Spinal cord (tissue), 10 donors: Measurements from ENCODE around the gene ZBP1. TPM values are rescaled to one million over a fixed set of nuclear protein-coding genes. Genes with fewer than 3 reads are reported as not detected.

ENCODE experiments used
- DNase-seq, 6 donors: peaks; one replicate each; pipeline versions ENCODE4 v3.0.0 to v3.0.0-alpha.2; 2013 to 2015; ENCODE audit warnings: low spot score in 6 of 6, low read depth in 4 of 6
- H3K27ac ChIP-seq: one replicate; pipeline ENCODE4 v1.5.1; 2013; ENCODE audit warnings: low read depth, low read length, control low read depth
- H3K27me3 ChIP-seq: one replicate; pipeline ENCODE4 v1.6.1; 2013; ENCODE audit warnings: low read length; ENCODE audit not compliant: control insufficient read depth, insufficient read depth
- H3K36me3 ChIP-seq: one replicate; pipeline ENCODE4 v1.6.1; 2013; ENCODE audit warnings: low read length; ENCODE audit not compliant: control insufficient read depth, insufficient read depth
- H3K4me1 ChIP-seq: one replicate; pipeline ENCODE4 v1.6.1; 2013; ENCODE audit warnings: low read length; ENCODE audit not compliant: control insufficient read depth, insufficient read depth
- H3K4me3 ChIP-seq: one replicate; pipeline ENCODE4 v1.5.1; 2013; ENCODE audit warnings: low read depth, low read length, control low read depth
- H3K9me3 ChIP-seq: one replicate; pipeline ENCODE4 v1.6.1; 2013; ENCODE audit warnings: low read length; ENCODE audit not compliant: control insufficient read depth, insufficient read depth
- WGBS: methylation state at CpG from one replicate; pipeline ENCODE4 v1.1.5; 2013; ENCODE audit warnings: missing lambda C conversion rate; ENCODE audit not compliant: insufficient coverage; 5-methylcytosine and 5-hydroxymethylcytosine counted together
- polyA plus RNA-seq, 2 donors: library from polyadenylated mRNA; unstranded; fragments of 120-200 nt; gene quantifications; one replicate each; pipeline ENCODE4 v1.2.1, GENCODE V29; 2013; ENCODE audit not compliant: insufficient read length in 2 of 2
- total RNA-seq, 2 donors: library from RNA; depleted of rRNA in 1 of 2; stranded (reverse); fragments of 120-200 nt in 1 of 2; fragments of >200 nt in 1 of 2; gene quantifications; one replicate each; pipeline versions ENCODE4 v1.2.3 to v1.2.4, GENCODE V29; 2013 to 2014
- donor health status: healthy.

The ZBP1 gene
- total and polyA plus RNA-seq, 4 donors, result 0.06 to 0.20 (median 0.14) TPM; not detected in 1

DNA sequence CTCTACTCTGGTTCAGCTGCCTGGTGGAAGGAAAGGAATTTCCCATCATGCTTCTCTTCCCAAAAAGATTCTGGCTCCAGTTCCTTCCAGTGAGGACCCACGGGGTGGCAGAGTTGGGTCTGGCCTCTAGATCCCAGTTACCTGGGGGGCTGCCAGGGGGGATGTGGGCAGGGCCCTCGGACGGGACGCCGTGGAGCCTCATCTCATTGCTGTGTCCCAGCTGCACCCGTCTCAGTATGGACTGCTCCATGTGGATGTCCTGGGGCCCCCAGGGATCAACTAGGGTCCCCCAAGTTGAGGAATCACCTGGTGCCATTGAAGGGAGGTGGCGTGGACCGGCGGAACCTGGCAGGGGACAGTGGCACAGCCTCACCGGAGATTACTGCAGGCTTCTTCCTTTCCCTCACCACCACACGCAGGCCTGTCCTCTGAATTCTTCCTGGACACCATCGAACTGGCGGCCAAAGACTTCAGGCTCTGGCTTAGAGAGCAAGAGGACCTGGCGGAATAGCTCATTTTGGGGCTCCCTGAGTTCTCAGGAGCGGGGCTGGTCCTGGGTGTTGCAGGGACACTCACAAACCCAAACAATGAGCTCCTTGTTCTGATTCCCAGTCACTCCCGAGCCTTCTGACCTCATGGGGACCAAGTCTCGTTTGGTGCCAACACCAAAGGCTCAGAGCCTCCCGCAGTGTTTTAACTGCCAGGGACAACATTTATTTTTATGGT, 8.5 kb downstream of the ZBP1 start:
- H3K27ac ChIP-seq, result no peak overlapping the region
- H3K9me3 ChIP-seq, result no peaks in the 10 kb centered on the region
- no peak for DNase-seq
- H3K4me1 ChIP-seq, result peaks cover 7% of the 10 kb centered on the region
- no peaks in the 10 kb centered on the region for H3K27me3 ChIP-seq
- 84% methylated on average over 13 of the region's 18 CpGs for WGBS
- no peak overlapping the region for H3K4me3 ChIP-seq
- H3K36me3 ChIP-seq, result no peaks in the 10 kb centered on the region

DNA sequence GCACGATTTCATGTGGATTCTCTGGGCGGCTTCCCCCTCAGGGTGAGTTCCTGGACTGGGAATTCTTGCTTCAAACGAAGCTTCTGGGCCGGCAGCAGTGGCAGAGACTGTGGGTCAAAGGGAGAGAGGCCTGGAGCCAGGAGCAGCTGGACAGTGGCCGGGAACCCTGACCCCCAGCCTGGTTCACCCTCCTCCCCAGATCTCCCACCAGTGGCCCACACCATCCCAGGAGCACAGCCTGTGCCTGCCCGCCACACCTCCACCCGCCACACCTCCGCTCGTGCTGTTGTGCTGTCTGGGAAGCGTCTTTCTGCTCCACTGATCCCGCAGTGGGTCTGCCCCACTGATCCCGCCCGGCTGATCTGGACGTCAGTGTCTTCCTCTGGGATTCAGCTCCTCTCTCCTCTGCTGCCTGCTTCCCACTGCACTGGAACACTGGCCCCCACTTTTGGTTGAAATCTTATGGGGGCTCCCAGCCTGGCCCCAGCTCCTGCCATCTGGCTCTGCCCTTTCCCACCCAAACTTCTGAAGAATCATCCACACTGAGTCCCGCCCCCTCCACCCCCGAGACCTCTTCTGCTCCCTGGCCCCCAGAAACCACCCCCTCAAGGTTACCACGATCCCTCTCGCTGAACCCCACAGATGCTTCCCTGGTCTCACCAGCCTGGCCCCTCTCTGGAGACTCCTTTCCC, 9.8 kb downstream of the ZBP1 start:
- no peak for DNase-seq
- Histone ChIP-seq H3K9me3 (no peaks in the 10 kb centered on the region), H3K4me1 (peaks cover 7% of the 10 kb centered on the region), H3K4me3 (no peak overlapping the region), H3K27ac (no peak overlapping the region), H3K27me3 (no peaks in the 10 kb centered on the region), H3K36me3 (no peaks in the 10 kb centered on the region)
- 81% methylated on average over 17 of the region's 18 CpGs for WGBS

DNA sequence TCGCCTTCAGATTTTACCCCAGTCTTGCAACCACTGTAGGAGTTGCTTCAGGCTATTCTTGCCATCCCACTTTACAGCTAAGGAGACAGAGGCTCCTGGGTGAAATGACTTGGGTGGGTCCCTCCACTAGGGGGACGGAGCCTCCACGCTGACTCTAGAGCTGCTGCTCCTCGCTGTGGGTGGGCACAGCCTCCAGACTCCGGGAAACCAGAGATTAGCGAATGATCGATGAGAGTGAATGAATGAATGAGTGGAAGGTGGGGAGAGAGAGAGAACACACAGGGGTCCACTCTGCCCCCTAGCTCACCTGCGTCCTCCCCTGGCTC, 10.4 kb downstream of the ZBP1 start:
- Histone ChIP-seq H3K4me3 (no peak overlapping the region), H3K9me3 (no peaks in the 10 kb centered on the region), H3K4me1 (peaks cover 7% of the 10 kb centered on the region), H3K27me3 (no peaks in the 10 kb centered on the region), H3K27ac (no peak overlapping the region), H3K36me3 (no peaks in the 10 kb centered on the region)
- WGBS, result 80% methylated on average over 2 of the region's 8 CpGs
- DNase-seq, result no peak

DNA sequence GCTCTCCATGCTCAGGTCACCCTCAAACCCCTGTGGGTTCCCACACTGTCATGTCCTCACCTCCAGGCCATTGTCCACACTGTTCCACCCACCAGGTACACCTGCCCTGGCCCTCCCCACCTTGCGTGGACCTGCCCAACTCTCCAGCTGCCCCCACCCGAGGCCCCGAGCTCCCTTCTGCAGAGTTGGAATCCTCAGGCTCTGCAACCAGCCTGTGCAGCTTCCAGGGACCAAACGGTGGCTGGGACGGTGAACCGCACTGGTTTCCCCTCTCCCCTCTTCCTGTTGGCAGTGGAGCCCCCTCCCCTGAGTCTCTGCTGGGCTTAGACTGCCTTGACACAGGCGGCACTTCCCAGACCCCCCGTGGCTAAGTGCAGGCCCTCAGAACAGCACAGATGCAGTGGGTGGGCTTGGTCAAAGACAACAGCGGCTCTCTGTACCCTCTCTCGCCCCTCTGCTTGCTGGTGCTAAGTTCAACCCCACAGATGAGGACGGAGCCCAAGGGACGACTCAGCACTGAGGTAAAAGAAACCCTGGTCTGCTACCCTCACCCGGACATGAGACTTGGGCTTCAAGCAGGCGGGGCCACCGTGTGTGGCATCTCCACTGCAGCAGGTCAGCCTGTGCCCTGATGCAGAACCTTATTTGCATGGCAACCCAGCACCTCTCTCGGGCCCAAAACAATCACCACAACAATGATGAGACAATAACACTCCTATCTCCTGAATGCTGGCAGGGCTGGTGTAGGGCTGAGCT, 11.0 kb downstream of the ZBP1 start:
- Histone ChIP-seq H3K27me3 (no peaks in the 10 kb centered on the region), H3K36me3 (no peaks in the 10 kb centered on the region), H3K27ac (no peak overlapping the region), H3K4me3 (no peak overlapping the region), H3K4me1 (peaks cover 7% of the 10 kb centered on the region), H3K9me3 (no peaks in the 10 kb centered on the region)
- 66% methylated on average over 16 of the region's 16 CpGs for WGBS
- no peak for DNase-seq

DNA sequence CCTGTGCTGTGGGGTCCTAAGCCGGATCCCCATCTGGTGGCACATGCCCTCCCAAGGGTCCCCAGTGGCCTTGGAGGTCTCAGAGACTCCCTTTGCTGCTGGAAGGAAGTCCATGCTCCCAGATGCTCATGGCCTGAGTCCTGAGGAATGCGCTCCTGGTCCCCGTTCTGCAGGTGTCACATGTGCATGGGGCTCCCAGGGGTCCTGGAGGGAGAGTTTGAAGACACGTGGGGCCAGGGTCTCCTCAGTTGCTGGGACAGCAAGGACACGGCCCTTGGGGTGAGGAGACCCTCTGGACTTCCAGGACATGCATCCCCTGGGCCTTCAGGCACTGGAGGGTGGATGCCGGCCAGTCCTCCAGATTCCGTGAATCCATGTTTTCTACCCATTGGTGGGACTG, 11.7 kb downstream of the ZBP1 start:
- H3K4me1 ChIP-seq, result peaks cover 7% of the 10 kb centered on the region
- no peaks in the 10 kb centered on the region for H3K27me3 ChIP-seq
- H3K9me3 ChIP-seq, result no peaks in the 10 kb centered on the region
- DNase-seq, result no peak
- no peaks in the 10 kb centered on the region for H3K36me3 ChIP-seq
- 91% methylated on average over 7 of the region's 7 CpGs for WGBS
- H3K27ac ChIP-seq, result no peak overlapping the region
- no peak overlapping the region for H3K4me3 ChIP-seq

DNA sequence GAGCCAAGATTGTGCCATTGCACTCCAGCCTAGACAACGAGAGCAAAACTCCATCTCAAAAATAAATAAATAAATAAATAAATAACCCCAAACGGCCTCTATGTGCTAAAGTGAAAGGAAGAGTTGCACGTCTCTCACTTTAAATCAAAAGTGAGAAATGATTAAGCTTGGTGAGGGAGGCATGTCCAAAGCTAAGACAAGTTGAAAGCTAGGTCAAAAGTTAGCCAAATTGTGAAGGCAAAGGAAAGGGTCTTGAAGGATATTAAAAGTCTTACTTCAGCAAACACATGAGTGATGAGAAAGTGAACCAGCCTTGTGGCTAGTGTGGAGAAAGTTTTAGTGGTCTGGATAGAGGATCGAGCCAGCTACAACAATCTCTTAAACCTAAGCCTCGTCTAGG, 14.3 kb downstream of the ZBP1 start:
- no peaks in the 10 kb centered on the region for H3K9me3 ChIP-seq
- no peaks in the 10 kb centered on the region for H3K4me1 ChIP-seq
- H3K4me3 ChIP-seq, result no peak overlapping the region
- H3K27ac ChIP-seq, result no peak overlapping the region
- WGBS, result 86% methylated on average over 1 of the region's 5 CpGs
- H3K27me3 ChIP-seq, result no peaks in the 10 kb centered on the region
- no peaks in the 10 kb centered on the region for H3K36me3 ChIP-seq
- DNase-seq, result no peak

DNA sequence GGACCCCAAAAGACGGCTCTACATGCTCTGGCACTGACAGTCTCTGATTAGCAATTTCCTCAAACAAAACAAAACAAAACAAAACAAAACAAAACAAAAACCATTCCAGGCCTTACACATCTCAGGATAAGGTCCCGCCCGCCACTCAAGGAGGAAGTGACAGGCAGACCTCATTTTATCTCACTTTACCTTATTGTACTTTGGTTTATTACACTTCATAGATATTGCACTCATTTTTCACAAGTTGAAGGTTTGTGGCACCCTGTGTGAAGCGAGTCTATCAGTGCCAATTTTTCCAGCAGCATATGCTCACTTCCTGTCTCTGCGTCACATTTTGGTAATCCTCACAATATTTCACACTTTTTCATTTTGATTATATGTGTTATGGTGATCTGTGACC, 15.2 kb downstream of the ZBP1 start:
- 100% methylated on average over 2 of the region's 5 CpGs for WGBS

DNA sequence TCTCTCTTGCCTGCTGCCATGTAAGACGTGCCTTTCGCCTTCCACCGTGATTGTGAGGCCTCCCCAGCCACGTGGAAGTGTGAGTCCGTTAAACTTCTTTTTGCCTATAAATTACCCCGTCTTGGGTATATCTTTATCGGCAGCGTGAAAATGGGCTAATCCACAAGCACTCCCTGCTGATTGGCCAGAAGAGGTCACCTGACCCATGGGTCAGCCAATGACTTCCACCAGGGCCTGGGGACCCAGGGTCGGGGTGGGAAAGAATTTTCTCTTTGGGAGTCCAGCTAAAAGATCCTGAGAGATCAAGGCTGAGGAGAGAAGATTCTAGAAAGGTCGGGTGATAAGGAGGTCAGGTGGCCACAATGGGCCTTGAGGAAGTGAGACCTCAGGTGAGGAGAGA, 17.1 kb downstream of the ZBP1 start:
- 95% methylated on average over 10 of the region's 10 CpGs for WGBS
- no peak overlapping the region for H3K4me3 ChIP-seq
- H3K27me3 ChIP-seq, result no peaks in the 10 kb centered on the region
- H3K27ac ChIP-seq, result no peak overlapping the region
- no peak for DNase-seq
- no peaks in the 10 kb centered on the region for H3K9me3 ChIP-seq
- no peaks in the 10 kb centered on the region for H3K36me3 ChIP-seq
- H3K4me1 ChIP-seq, result no peaks in the 10 kb centered on the region

More for the DNA sequence above, 15.2 kb downstream of the ZBP1 start:
- DNase-seq, result no peak
- H3K27ac ChIP-seq, result no peak overlapping the region
- H3K9me3 ChIP-seq, result no peaks in the 10 kb centered on the region
- H3K36me3 ChIP-seq, result no peaks in the 10 kb centered on the region
- no peaks in the 10 kb centered on the region for H3K4me1 ChIP-seq
- H3K27me3 ChIP-seq, result no peaks in the 10 kb centered on the region
- H3K4me3 ChIP-seq, result no peak overlapping the region

DNA sequence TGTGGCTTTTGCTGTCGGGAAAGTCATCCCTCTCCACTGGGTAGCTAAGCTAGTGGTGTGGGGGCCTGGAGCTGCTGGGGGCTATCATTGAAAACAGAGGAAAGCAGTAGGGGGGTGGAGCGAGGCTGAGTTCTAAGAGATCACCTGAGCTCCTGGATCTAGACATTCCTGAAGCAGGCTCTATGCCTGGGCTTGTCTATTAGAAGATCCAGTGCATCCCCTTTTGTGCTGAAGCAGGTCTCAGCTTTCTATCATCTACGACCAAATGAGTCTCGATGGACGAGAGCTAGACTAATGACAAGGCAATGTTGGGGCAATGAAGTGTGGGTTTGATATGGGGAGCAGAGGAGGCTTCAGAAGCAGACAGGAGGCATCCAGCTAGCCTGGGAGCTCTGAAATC, 18.5 kb downstream of the ZBP1 start:
- peaks cover 2% of the 10 kb centered on the region for H3K27me3 ChIP-seq
- peaks cover 9% of the 10 kb centered on the region for H3K4me1 ChIP-seq
- 68% methylated on average over 3 of the region's 5 CpGs for WGBS
- no peaks in the 10 kb centered on the region for H3K36me3 ChIP-seq
- DNase-seq, result no peak
- H3K27ac ChIP-seq, result no peak overlapping the region
- H3K4me3 ChIP-seq, result no peak overlapping the region
- no peaks in the 10 kb centered on the region for H3K9me3 ChIP-seq
